ENCODE results near the gene KIAA1755.

The KIAA1755 gene

GRCh38 chr20:38180781-38181180 lies 79.8 kb downstream of the KIAA1755 start:
- no peak for DNase-seq (ENCODE audit: low read depth in 3 of 3)

- no peak for DNase-seq (ENCODE audit: low read depth in 3 of 3)
Observed at GRCh38 chr20:38179846-38180245, 80.7 kb downstream of the KIAA1755 start.

GRCh38 chr20:38178581-38178980 lies 82.0 kb downstream of the KIAA1755 start:
- no peak for DNase-seq (ENCODE audit: low read depth in 3 of 3)

GRCh38 chr20:38178065-38178491 lies 82.5 kb downstream of the KIAA1755 start:
- no peak for DNase-seq (ENCODE audit: low read depth in 3 of 3)

GRCh38 chr20:38177201-38177600 lies 83.3 kb downstream of the KIAA1755 start:
- DNase-seq (ENCODE audit: low read depth in 3 of 3) = no peak

- DNase-seq (ENCODE audit: low read depth in 3 of 3) = no peak
Observed at GRCh38 chr20:38175304-38176180, 85.0 kb downstream of the KIAA1755 start.

GRCh38 chr20:38173237-38174156 lies 87.0 kb downstream of the KIAA1755 start:
- no peak for DNase-seq (ENCODE audit: low read depth in 3 of 3)

GRCh38 chr20:38172408-38172807 lies 88.1 kb downstream of the KIAA1755 start:
- DNase-seq (ENCODE audit: low read depth in 3 of 3) = no peak

- no peak for DNase-seq (ENCODE audit: low read depth in 3 of 3)
Observed at GRCh38 chr20:38171675-38172043, 88.9 kb downstream of the KIAA1755 start.

GRCh38 chr20:38170826-38171674 lies 89.5 kb downstream of the KIAA1755 start:
- DNase-seq (ENCODE audit: low read depth in 3 of 3) = no peak

GRCh38 chr20:38170219-38170825 lies 90.2 kb downstream of the KIAA1755 start:
- DNase-seq (ENCODE audit: low read depth in 3 of 3) = no peak

- DNase-seq (ENCODE audit: low read depth in 3 of 3) = no peak
Observed at GRCh38 chr20:38169636-38170193, 90.8 kb downstream of the KIAA1755 start.

GRCh38 chr20:38168791-38169589 lies 91.5 kb downstream of the KIAA1755 start:
- DNase-seq (ENCODE audit: low read depth in 3 of 3) = no peak

- DNase-seq (ENCODE audit: low read depth in 3 of 3) = no peak
Observed at GRCh38 chr20:38167851-38168760, 92.4 kb downstream of the KIAA1755 start.

- DNase-seq (ENCODE audit: low read depth in 3 of 3) = no peak
Observed at GRCh38 chr20:38167328-38167850, 93.1 kb downstream of the KIAA1755 start.

- DNase-seq (ENCODE audit: low read depth in 3 of 3) = no peak
Observed at GRCh38 chr20:38166703-38167233, 93.8 kb downstream of the KIAA1755 start.

- DNase-seq (ENCODE audit: low read depth in 3 of 3) = no peak
Observed at GRCh38 chr20:38165966-38166702, 94.4 kb downstream of the KIAA1755 start.
